Motor neuron (in vitro differentiated cells): ENCODE results near the gene TOMM40. TPM values are rescaled to one million over a fixed set of nuclear protein-coding genes. Genes with fewer than 3 reads are reported as not detected.

Experiments used
- ATAC-seq, 8 experiments: fragments of 200-7000 bp; cut with Tn5 transposase; replicated peaks in 6 of 8; 2 replicates each; pipeline ENCODE4 v1.8.0; 2021; ENCODE audit warnings: mild to moderate bottlenecking in 8 of 8, moderate library complexity in 8 of 8
- H3K27ac ChIP-seq, 2 donors: fragments of 250-450 bp; sonication (Bioruptor Pico); 2 replicates each; pipeline ENCODE4 v1.9.0; 2021; ENCODE audit warnings: antibody characterized with exemption in 2 of 2, mild to moderate bottlenecking in 2 of 2, moderate library complexity in 1 of 2
- H3K4me1 ChIP-seq, 2 donors: fragments of 250-450 bp; sonication (Bioruptor Pico); replicated peaks in 1 of 2; 2 replicates each; pipeline ENCODE4 v1.6.1; 2021; ENCODE audit warnings: antibody characterized with exemption in 2 of 2, mild to moderate bottlenecking in 2 of 2, moderate library complexity in 1 of 2
- H3K4me3 ChIP-seq, 5 donors: fragments of 250-450 bp; sonication (Bioruptor Pico); 2 replicates each; pipeline ENCODE4 v1.9.0; 2021; ENCODE audit warnings: antibody characterized with exemption in 5 of 5, mild to moderate bottlenecking in 5 of 5, moderate library complexity in 4 of 5
- WGBS, 10 experiments: fragments of 450-650 bp; shearing (Covaris generic); methylation state at CpG; one replicate each; pipeline ENCODE4 v1.0.0; 2022; 5-methylcytosine and 5-hydroxymethylcytosine counted together
- in situ Hi-C, 9 experiments: fragments of 400-800 bp; cut with MboI; loops; one replicate each; pipeline ENCODE4 v1.15.0; 2021; ENCODE audit warnings: low sequenced_read_pairs in 9 of 9, low pct_unique_long_range_greater_than_20kb in 2 of 9; ENCODE audit not compliant: unreplicated experiment in 9 of 9
- total RNA-seq, 8 experiments: library from RNA; unstranded; fragments of 300-600 nt; gene quantifications; 2 replicates each; pipeline versions ENCODE4 v1.2.3 to v1.2.4, GENCODE V29; 2022

TOMM40 gene
- total RNA-seq, 8 experiments from 2014 or later: 30.9 to 141 (median 58.9) TPM

- in situ Hi-C loops: no loop called here
- WGBS, 10 experiments: 50 to 94% (median 82%) methylated on average over 2 to 7 of the region's 7 CpGs; no CpG with 5 or more reads in 2 of the 10 experiments
- H3K4me1 ChIP-seq: peaks cover 0 to 3% of the 10 kb centered on the region in 2 donors
- no peak for ATAC-seq
- H3K27ac ChIP-seq: no peak overlapping the region
- no peak overlapping the region for H3K4me3 ChIP-seq
Observed at GRCh38 chr19:44930088-44930487, 39.0 kb downstream of the TOMM40 start.

GRCh38 chr19:44931541-44931940 is 40.5 kb downstream of the TOMM40 start:
- 0 to 79% (median 73%) methylated on average over 1 to 3 of the region's 4 CpGs; no CpG with 5 or more reads in 7 of the 10 experiments for WGBS, 10 experiments
- in situ Hi-C loops: no loop called here
- ATAC-seq: no peak
- peaks cover 0 to 3% of the 10 kb centered on the region in 2 donors for H3K4me1 ChIP-seq
- no peak overlapping the region for H3K4me3 ChIP-seq
- H3K27ac ChIP-seq: no peak overlapping the region

- 47 to 100% (median 80%) methylated on average over 1 to 5 of the region's 5 CpGs; no CpG with 5 or more reads in 2 of the 10 experiments for WGBS, 10 experiments
- Histone ChIP-seq H3K4me1 (no peaks in the 10 kb centered on the region), H3K27ac (no peak overlapping the region), H3K4me3 (no peak overlapping the region)
- in situ Hi-C loops: no loop called here
- no peak for ATAC-seq
Observed at GRCh38 chr19:44939668-44940067, 48.6 kb downstream of the TOMM40 start.

GRCh38 chr19:44942067-44942571 is 51.1 kb downstream of the TOMM40 start, which contains the start of gene APOC4:
Gene APOC4 (plus strand): TSS chr19:44942237. CDS start chr19:44942278, 41 bp downstream.
- H3K4me3 ChIP-seq: no peak within 1 kb of the TSS
- H3K4me1 ChIP-seq: no peaks in the 10 kb centered on the region
- in situ Hi-C loops: no loop called here
- no peak for ATAC-seq
- WGBS, 10 experiments: 87 to 100% (median 100%) methylated on average over 1 to 8 of the region's 14 CpGs; no CpG with 5 or more reads in 6 of the 10 experiments
- H3K27ac ChIP-seq: no peak within 1 kb of the TSS

GRCh38 chr19:44943801-44944249 is 52.8 kb downstream of the TOMM40 start:
- WGBS, 10 experiments: 64 to 87% (median 83%) methylated on average over 3 to 8 of the region's 10 CpGs; no CpG with 5 or more reads in 5 of the 10 experiments
- in situ Hi-C loops: no loop called here
- Histone ChIP-seq H3K4me1 (no peaks in the 10 kb centered on the region), H3K4me3 (no peak overlapping the region), H3K27ac (no peak overlapping the region)
- ATAC-seq: peak in 3 of 8 experiments; percentile 42 to 80 (median 69)

- Histone ChIP-seq H3K27ac (no peak overlapping the region), H3K4me3 (no peak overlapping the region), H3K4me1 (no peaks in the 10 kb centered on the region)
- WGBS, 10 experiments: 57 to 96% (median 89%) methylated on average over 3 to 12 of the region's 13 CpGs; no CpG with 5 or more reads in 2 of the 10 experiments
- in situ Hi-C loops: no loop called here
- no peak for ATAC-seq
Observed at GRCh38 chr19:44947041-44947581, 56.1 kb downstream of the TOMM40 start.

- WGBS, 10 experiments: 70 to 100% (median 72%) methylated on average over 2 to 4 of the region's 5 CpGs; no CpG with 5 or more reads in 7 of the 10 experiments
- ATAC-seq: no peak
- Histone ChIP-seq H3K4me3 (no peak overlapping the region), H3K4me1 (no peaks in the 10 kb centered on the region), H3K27ac (no peak overlapping the region)
- in situ Hi-C loops: no loop called here
Observed at GRCh38 chr19:44948237-44948636, 57.2 kb downstream of the TOMM40 start.

GRCh38 chr19:44948763-44949374 is 57.8 kb downstream of the TOMM40 start:
- H3K4me1 ChIP-seq: no peaks in the 10 kb centered on the region
- no CpG with 5 or more reads among the region's 5 CpGs for WGBS, 10 experiments
- H3K27ac ChIP-seq: no peak overlapping the region
- in situ Hi-C loops: no loop called here
- no peak for ATAC-seq
- no peak overlapping the region for H3K4me3 ChIP-seq

- no peak for ATAC-seq
- no peak overlapping the region for H3K4me3 ChIP-seq
- H3K4me1 ChIP-seq: no peaks in the 10 kb centered on the region
- WGBS, 10 experiments: 50 to 100% (median 83%) methylated on average over 1 to 7 of the region's 9 CpGs; no CpG with 5 or more reads in 1 of the 10 experiments
- in situ Hi-C loops: no loop called here
- no peak overlapping the region for H3K27ac ChIP-seq
Observed at GRCh38 chr19:44949550-44949949, 58.5 kb downstream of the TOMM40 start.

GRCh38 chr19:44951179-44952159 is 60.4 kb downstream of the TOMM40 start:
- ATAC-seq: peak in 3 of 8 experiments; percentile 6 to 22 (median 8)
- 0 to 100% (median 35%) methylated on average over 1 to 7 of the region's 13 CpGs; no CpG with 5 or more reads in 1 of the 10 experiments for WGBS, 10 experiments
- H3K4me3 ChIP-seq: no peak overlapping the region
- in situ Hi-C loops: no loop called here
- peaks cover 5 to 6% of the 10 kb centered on the region in 2 donors for H3K4me1 ChIP-seq
- H3K27ac ChIP-seq: no peak overlapping the region
